GM18520 (cell line): ENCODE results near the gene MINDY1.

Experiments
- ATAC-seq: cut with Tn5 transposase; IDR thresholded peaks from one replicate; pipeline ENCODE4 v1.9.1; 2021; ENCODE audit not compliant: unreplicated experiment

The MINDY1 gene

GRCh38 chr1:150968491-150968890 lies 38.2 kb downstream of the MINDY1 start:
- no peak for ATAC-seq

GRCh38 chr1:150967936-150968335 lies 38.8 kb downstream of the MINDY1 start:
- no peak for ATAC-seq

- ATAC-seq: no peak
Measured at GRCh38 chr1:150966011-150966410, 40.7 kb downstream of the MINDY1 start.

- ATAC-seq: no peak
Measured at GRCh38 chr1:150965605-150966004, 41.1 kb downstream of the MINDY1 start.

- no peak for ATAC-seq
Measured at GRCh38 chr1:150964164-150964489, 42.6 kb downstream of the MINDY1 start.

- ATAC-seq: no peak
Measured at GRCh38 chr1:150963321-150964163, 43.2 kb downstream of the MINDY1 start.

- no peak for ATAC-seq
Measured at GRCh38 chr1:150961756-150962155, 44.9 kb downstream of the MINDY1 start.

- no peak for ATAC-seq
Measured at GRCh38 chr1:150960646-150961045, 46.1 kb downstream of the MINDY1 start.

GRCh38 chr1:150957666-150958065 lies 49.0 kb downstream of the MINDY1 start:
- ATAC-seq: no peak

- ATAC-seq: no peak
Measured at GRCh38 chr1:150955280-150955679, 51.4 kb downstream of the MINDY1 start.

- ATAC-seq: no peak
Measured at GRCh38 chr1:150954708-150955107, 52.0 kb downstream of the MINDY1 start.
